ENCODE measurements around the gene SFI1.
A peak's percentile ranks its signal among the peaks of the same experiment; 100 is the strongest.
"Not testable (repeated sequence)": the region's sequence is repeated elsewhere in the genome, so short reads cannot be mapped to it uniquely, and the experiment has no call there.

SFI1 gene

GRCh38 chr22:31504282-31504681 is 7.9 kb downstream of the SFI1 start:
- H3K4me3 ChIP-seq (ENCODE audit: low read length), result no peak overlapping the region
- TF ChIP-seq CTCF (conservative IDR thresholded peaks at IDR 0.05; ENCODE audit: low read depth, low read length), result no peak
- DNase-seq (ENCODE audit: low read depth), result no peak

- not testable (repeated sequence) for DNase-seq (ENCODE audit: low read depth); H3K4me3 ChIP-seq (ENCODE audit: low read length)
These were observed 11.2 kb downstream of the SFI1 start for GRCh38 chr22:31507517-31507916.

GRCh38 chr22:31508536-31508935 is 12.2 kb downstream of the SFI1 start:
- no peak for TF ChIP-seq CTCF (conservative IDR thresholded peaks at IDR 0.05; ENCODE audit: low read depth, low read length)
- DNase-seq (ENCODE audit: low read depth), result no peak

GRCh38 chr22:31509061-31509762 is 12.9 kb downstream of the SFI1 start:
- no peak for TF ChIP-seq CTCF (conservative IDR thresholded peaks at IDR 0.05; ENCODE audit: low read depth, low read length)
- no peak overlapping the region for H3K4me3 ChIP-seq (ENCODE audit: low read length)
- peak; percentile 94 for DNase-seq (ENCODE audit: low read depth)

More at GRCh38 chr22:31508536-31508935, 12.2 kb downstream of the SFI1 start:
- H3K4me3 ChIP-seq (ENCODE audit: low read length), result no peak overlapping the region

- no peak for DNase-seq (ENCODE audit: low read depth)
- no peak for TF ChIP-seq CTCF (conservative IDR thresholded peaks at IDR 0.05; ENCODE audit: low read depth, low read length)
- no peak overlapping the region for H3K4me3 ChIP-seq (ENCODE audit: low read length)
These were observed 23.7 kb downstream of the SFI1 start for GRCh38 chr22:31520051-31520450.

- H3K4me3 ChIP-seq (ENCODE audit: low read length); DNase-seq (ENCODE audit: low read depth): not testable (repeated sequence)
These were observed 27.8 kb downstream of the SFI1 start for GRCh38 chr22:31524132-31524531.

GRCh38 chr22:31526270-31526669 is 29.9 kb downstream of the SFI1 start:
- no peak for TF ChIP-seq CTCF (conservative IDR thresholded peaks at IDR 0.05; ENCODE audit: low read depth, low read length)
- DNase-seq (ENCODE audit: low read depth), result no peak

GRCh38 chr22:31530823-31531195 is 34.5 kb downstream of the SFI1 start:
- H3K4me3 ChIP-seq (ENCODE audit: low read length), result no peak overlapping the region
- TF ChIP-seq CTCF (conservative IDR thresholded peaks at IDR 0.05; ENCODE audit: low read depth, low read length), result no peak

More at GRCh38 chr22:31526270-31526669, 29.9 kb downstream of the SFI1 start:
- H3K4me3 ChIP-seq (ENCODE audit: low read length), result no peak overlapping the region

More at GRCh38 chr22:31530823-31531195, 34.5 kb downstream of the SFI1 start:
- no peak for DNase-seq (ENCODE audit: low read depth)

All from retinal pigment epithelial cell (primary cell).